Ecto neural progenitor cell (in vitro differentiated cells): ENCODE data around the gene VPS33A.

ENCODE experiments used
- DNase-seq: peaks from one replicate; pipeline ENCODE4 v3.0.0-alpha.2; 2018; ENCODE audit warnings: low spot score

VPS33A gene

GRCh38 chr12:122250536-122250935 lies 15.8 kb downstream of the VPS33A start:
- no peak for DNase-seq

- DNase-seq = no peak
Observed at GRCh38 chr12:122250047-122250446, 16.2 kb downstream of the VPS33A start.

GRCh38 chr12:122245553-122245952 lies 20.7 kb downstream of the VPS33A start:
- DNase-seq = no peak

GRCh38 chr12:122244565-122245371 lies 21.5 kb downstream of the VPS33A start:
- no peak for DNase-seq

- no peak for DNase-seq
Observed at GRCh38 chr12:122243965-122244364, 22.3 kb downstream of the VPS33A start.

GRCh38 chr12:122238861-122239260 lies 27.4 kb downstream of the VPS33A start:
- DNase-seq = no peak

GRCh38 chr12:122235741-122236140 lies 30.6 kb downstream of the VPS33A start:
- no peak for DNase-seq

GRCh38 chr12:122232691-122233090 lies 33.6 kb downstream of the VPS33A start:
- DNase-seq = no peak

GRCh38 chr12:122230798-122231197 lies 35.5 kb downstream of the VPS33A start:
- no peak for DNase-seq

GRCh38 chr12:122228092-122228491 lies 38.2 kb downstream of the VPS33A start:
- no peak for DNase-seq

GRCh38 chr12:122227341-122227740 lies 39.0 kb downstream of the VPS33A start:
- no peak for DNase-seq

GRCh38 chr12:122226366-122227125 lies 39.7 kb downstream of the VPS33A start:
- DNase-seq = no peak

- peak; percentile 100 for DNase-seq
Observed at GRCh38 chr12:122225683-122226365, 40.5 kb downstream of the VPS33A start, which contains the start of gene DIABLO. Gene DIABLO (minus strand): TSS chr12:122226052. CDS start chr12:122226014, 38 bp downstream.

GRCh38 chr12:122216445-122216844 lies 49.8 kb downstream of the VPS33A start:
- no peak for DNase-seq

- DNase-seq = no peak
Observed at GRCh38 chr12:122215771-122216170, 50.5 kb downstream of the VPS33A start.

GRCh38 chr12:122208073-122208820 lies 58.0 kb downstream of the VPS33A start:
- no peak for DNase-seq

GRCh38 chr12:122207391-122207790 lies 58.9 kb downstream of the VPS33A start:
- DNase-seq = no peak

- no peak for DNase-seq
Observed at GRCh38 chr12:122206976-122207375, 59.3 kb downstream of the VPS33A start.

- DNase-seq = no peak
Observed at GRCh38 chr12:122206111-122206881, 60.0 kb downstream of the VPS33A start.

- peak; percentile 55 for DNase-seq
Observed at GRCh38 chr12:122205053-122205925, 61.0 kb downstream of the VPS33A start.
